Neutrophil (primary cell): Measurements from ENCODE around the gene L3MBTL4.

Experiments
- H3K27ac ChIP-seq: fragments of 200-600 bp; sonication (generic); 2 replicates; pipeline ENCODE4 v1.5.1; 2016; ENCODE audit warnings: mild to moderate bottlenecking, moderate library complexity
- H3K27me3 ChIP-seq: fragments of 200-600 bp; sonication (generic); 2 replicates; pipeline ENCODE4 v1.6.0; 2016; ENCODE audit warnings: mild to moderate bottlenecking
- H3K36me3 ChIP-seq: fragments of 200-600 bp; sonication (generic); 2 replicates; pipeline ENCODE4 v1.5.1; 2017
- H3K4me1 ChIP-seq, 2 experiments: fragments of 200-600 bp in 1 of 2; sonication (generic) in 1 of 2; 1 replicate in 1 of 2; 2 replicates in 1 of 2; pipeline versions ENCODE4 v1.5.1 to v1.6.1; 2013 to 2016; ENCODE audit warnings: low read depth in 1 of 2, low read length in 1 of 2, mild to moderate bottlenecking in 1 of 2, moderate library complexity in 1 of 2; ENCODE audit not compliant: control insufficient read depth in 1 of 2, insufficient read depth in 1 of 2
- H3K4me3 ChIP-seq, 2 experiments: fragments of 200-600 bp in 1 of 2; sonication (generic) in 1 of 2; 1 replicate in 1 of 2; 2 replicates in 1 of 2; pipeline ENCODE4 v1.5.1; 2013 to 2016; ENCODE audit warnings: low read depth in 1 of 2, low read length in 1 of 2, mild to moderate bottlenecking in 1 of 2, moderate library complexity in 1 of 2
- H3K9me3 ChIP-seq: fragments of 200-600 bp; sonication (generic); 2 replicates; pipeline ENCODE4 v1.5.1; 2016
- CTCF ChIP-seq: fragments of 200-600 bp; sonication (generic); IDR thresholded peaks from 2 replicates; pipeline ENCODE4 v1.5.1; 2016; ENCODE audit warnings: antibody characterized with exemption

L3MBTL4 gene

GRCh38 chr18:6323319-6323889, 91.3 kb downstream of the L3MBTL4 start:
- Histone ChIP-seq H3K27ac (no peak overlapping the region), H3K27me3 (no peaks in the 10 kb centered on the region), H3K36me3 (no peaks in the 10 kb centered on the region), H3K9me3 (no peaks in the 10 kb centered on the region), H3K4me1 (no peaks in the 10 kb centered on the region), H3K4me3 (no peak overlapping the region)
- no peak for TF ChIP-seq CTCF

GRCh38 chr18:6315517-6316331, 99.0 kb downstream of the L3MBTL4 start:
- Histone ChIP-seq H3K36me3 (no peaks in the 10 kb centered on the region), H3K4me1 (no peaks in the 10 kb centered on the region), H3K27me3 (no peaks in the 10 kb centered on the region), H3K9me3 (no peaks in the 10 kb centered on the region), H3K4me3 (no peak overlapping the region), H3K27ac (no peak overlapping the region)
- TF ChIP-seq CTCF = no peak

GRCh38 chr18:6313415-6313814, 101.3 kb downstream of the L3MBTL4 start:
- no peak for TF ChIP-seq CTCF
- Histone ChIP-seq H3K36me3 (no peaks in the 10 kb centered on the region), H3K4me1 (no peaks in the 10 kb centered on the region), H3K4me3 (no peak overlapping the region), H3K9me3 (no peaks in the 10 kb centered on the region), H3K27me3 (no peaks in the 10 kb centered on the region), H3K27ac (no peak overlapping the region)

- no peaks in the 10 kb centered on the region for H3K4me1 ChIP-seq
- no peak for TF ChIP-seq CTCF
Measured at GRCh38 chr18:6311456-6312215, 103.1 kb downstream of the L3MBTL4 start.

GRCh38 chr18:6310714-6311113, 104.0 kb downstream of the L3MBTL4 start:
- no peaks in the 10 kb centered on the region for H3K27me3 ChIP-seq
- TF ChIP-seq CTCF = no peak
- no peaks in the 10 kb centered on the region for H3K9me3 ChIP-seq
- H3K4me1 ChIP-seq = no peaks in the 10 kb centered on the region
- H3K4me3 ChIP-seq = no peak overlapping the region
- no peak overlapping the region for H3K27ac ChIP-seq
- no peaks in the 10 kb centered on the region for H3K36me3 ChIP-seq

More at GRCh38 chr18:6311456-6312215, 103.1 kb downstream of the L3MBTL4 start:
- Histone ChIP-seq H3K9me3 (no peaks in the 10 kb centered on the region), H3K27ac (no peak overlapping the region), H3K27me3 (no peaks in the 10 kb centered on the region), H3K36me3 (no peaks in the 10 kb centered on the region), H3K4me3 (no peak overlapping the region)
